GM18508 (cell line): ENCODE data around the gene MEX3C.

Experiments used
- ATAC-seq: cut with Tn5 transposase; IDR thresholded peaks from one replicate; pipeline ENCODE4 v1.9.1; 2021; ENCODE audit warnings: moderate number of reproducible peaks; ENCODE audit not compliant: insufficient read depth, unreplicated experiment

MEX3C gene

GRCh38 chr18:51160646-51161045 lies 36.8 kb downstream of the MEX3C start:
- ATAC-seq = no peak

DNA sequence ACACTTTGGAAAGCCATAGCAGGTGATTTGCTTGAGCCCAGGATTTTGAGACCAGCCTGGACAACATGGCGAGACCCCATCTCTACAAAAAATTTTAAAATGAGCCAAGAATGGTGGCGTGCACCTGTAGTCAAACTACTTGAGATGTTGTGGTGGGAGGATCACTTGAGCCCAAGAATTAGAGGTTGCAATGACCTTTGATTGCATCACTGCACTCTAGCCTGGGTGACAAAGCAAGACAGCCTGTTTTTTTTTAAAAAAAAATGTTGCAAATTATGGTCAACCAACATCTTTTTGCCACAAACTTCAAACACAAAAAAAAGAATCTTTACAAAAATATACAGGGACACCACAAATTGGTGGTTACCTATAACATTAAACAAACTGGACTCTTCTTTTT lies 40.3 kb downstream of the MEX3C start:
- ATAC-seq = no peak

GRCh38 chr18:51154431-51155063 lies 42.9 kb downstream of the MEX3C start:
- no peak for ATAC-seq

DNA sequence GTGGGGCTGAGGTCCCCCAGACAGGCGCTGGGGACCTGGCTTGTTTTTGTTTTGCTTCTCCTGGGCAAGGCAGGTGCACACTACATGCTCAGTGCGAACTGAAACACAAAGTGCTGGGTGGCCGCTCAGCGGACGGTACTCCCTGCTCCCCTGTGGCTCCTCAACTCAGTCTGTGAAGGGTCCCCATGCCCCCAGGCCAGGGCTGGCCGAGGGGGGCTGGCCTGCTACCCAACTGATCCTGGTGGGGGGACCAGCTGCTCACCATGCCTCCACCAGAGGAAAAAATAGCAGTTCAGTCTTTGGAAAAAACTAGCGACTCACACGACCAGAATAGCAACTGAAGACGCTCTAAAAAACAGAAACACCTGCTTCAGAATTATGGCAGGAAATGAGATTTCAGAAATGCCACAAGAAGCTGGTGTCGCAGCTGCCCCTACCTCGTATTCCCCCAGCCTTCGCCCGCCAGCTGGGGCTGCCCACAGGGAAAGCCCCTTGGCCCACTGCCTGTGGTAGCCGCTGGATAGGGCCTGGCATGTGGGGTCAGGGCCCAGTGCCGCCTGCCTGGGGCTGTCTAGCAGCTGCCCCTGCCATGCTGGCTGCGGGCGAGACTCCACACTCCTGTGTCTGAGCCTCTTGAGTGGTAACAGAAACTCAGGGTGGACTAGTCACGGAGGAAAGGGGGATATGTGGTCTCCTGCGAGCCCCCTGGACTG lies 43.7 kb downstream of the MEX3C start:
- peak; percentile 46 for ATAC-seq

DNA sequence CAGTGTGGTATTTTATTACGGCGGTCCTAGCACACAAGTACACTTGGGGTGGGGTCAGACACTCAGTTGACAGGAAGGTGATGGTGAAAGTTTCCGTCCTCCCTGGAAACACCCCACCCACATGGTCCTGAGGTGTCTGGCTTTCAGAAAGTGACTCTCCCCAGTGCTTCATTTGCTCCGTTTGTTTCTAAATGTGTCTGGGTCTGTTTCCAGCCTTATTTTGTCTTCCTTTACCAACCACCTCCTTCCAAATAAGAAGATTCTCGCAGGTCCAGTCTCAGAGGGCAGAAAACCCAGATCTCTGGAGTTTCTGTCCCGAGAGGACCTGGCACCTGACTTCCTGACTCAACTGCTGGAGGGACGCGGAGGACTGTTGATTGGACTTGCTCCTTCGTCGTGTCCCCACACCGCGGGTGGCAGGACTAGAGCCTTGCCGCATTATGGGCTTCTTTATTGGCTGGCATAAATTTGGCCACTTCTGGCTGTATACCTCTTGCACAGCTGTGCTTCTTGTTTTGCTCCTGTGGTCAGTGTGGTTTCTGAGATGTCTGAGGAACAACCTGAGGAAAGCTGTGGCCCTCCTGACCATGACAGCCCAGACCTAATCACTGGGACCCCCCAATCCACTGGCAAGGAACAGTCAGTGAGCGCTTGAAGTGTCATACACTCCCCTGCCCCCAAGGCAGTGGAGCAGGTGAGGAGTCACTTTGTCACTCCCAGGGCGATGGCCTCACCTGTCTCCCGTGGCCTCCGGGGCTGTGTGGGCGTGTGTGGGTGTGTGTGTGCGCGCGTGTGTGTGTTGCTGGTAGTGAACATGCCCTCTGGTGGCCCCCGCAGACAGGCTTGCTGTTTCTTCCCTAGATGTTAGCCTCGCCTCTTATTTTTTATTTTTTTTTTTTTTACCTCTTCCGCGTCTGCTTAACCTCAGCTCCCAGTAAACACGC lies 45.6 kb downstream of the MEX3C start:
- ATAC-seq = no peak

DNA sequence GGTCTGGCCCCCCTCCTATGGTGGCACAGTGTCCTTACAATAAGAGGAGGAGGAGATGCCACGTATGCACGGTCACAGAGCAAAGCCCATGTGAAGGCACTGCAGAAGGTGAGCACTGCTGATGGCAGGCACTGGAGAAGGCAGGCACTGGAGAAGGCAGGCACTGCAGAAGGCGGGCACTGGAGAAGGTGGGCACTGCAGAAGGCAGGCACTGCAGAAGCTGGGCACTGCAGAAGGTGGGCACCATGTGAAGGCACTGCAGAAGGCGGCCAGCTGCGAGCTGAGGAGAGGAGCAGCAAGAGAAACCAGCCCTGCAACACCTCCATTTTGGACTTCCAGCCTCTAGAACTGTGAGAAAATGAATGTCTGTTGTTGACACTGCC lies 46.3 kb downstream of the MEX3C start:
- ATAC-seq = no peak

DNA sequence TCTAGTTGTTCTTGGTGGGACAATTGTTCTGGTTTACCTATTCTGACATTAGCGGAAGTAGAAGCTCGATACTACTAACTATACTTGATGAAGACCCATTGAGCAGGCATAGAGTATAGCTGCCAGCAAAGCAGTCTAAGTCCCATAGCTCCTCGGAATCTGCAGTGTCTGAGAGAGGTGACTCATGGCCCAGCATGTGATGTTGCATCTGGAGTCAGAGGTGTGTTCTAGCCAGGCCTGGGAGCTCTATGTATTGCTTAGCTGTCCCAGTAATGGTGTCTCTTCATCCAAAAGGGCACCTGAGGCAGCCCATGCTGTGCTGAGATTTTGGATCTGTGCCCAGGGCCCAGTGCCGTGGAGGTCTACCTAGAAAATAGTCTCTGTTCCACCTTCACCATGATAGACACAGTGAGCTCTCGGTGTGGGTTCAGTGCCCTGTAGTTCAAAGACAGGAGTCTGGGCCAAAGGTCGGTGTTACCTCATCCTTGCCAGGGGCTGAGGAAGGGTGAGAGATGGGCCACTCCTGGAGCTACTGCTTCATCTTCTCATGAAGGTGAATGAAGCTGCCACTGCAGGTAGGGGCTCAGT lies 47.3 kb downstream of the MEX3C start:
- ATAC-seq = no peak

GRCh38 chr18:51149670-51150069 lies 47.8 kb downstream of the MEX3C start:
- ATAC-seq = no peak

DNA sequence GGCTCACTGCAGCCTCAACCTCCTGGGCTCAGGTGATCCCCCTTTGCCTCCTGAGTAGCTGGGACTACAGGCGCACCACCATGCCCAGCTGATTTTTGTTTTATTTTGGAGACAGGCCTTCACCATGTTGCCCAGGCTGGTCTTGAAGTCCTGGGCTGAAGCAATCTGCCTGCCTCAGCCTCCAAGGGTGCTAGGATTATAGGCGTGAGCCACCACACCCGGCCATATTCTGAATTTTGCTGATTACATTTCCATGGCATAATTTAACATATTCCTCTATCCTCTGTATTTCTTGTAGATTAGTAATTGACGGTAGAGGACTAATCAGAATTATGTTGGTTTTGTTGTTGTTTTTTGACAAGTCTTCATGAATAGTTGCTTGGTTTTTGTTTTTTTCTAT lies 50.6 kb downstream of the MEX3C start:
- no peak for ATAC-seq

GRCh38 chr18:51138936-51139335 lies 58.5 kb downstream of the MEX3C start:
- ATAC-seq = no peak

DNA sequence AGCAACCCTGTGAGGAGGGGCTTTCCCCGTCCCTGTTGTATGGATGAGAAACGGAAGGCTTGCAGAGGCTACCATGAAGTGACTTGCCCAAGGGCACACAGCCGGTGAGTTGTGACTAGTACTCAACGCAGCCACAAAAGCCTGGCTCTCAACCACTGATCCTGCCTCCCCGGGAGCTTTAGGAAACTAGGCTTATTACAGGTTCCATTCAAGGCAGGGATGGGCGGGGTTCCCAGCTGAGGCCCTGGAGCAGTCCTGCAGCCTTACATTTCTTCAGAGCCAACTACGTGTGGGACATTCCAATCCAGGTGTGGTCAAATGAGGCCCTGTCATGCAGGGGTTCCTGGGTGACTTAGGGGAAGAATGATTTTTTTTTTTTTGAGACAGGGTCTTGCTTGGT lies 59.6 kb downstream of the MEX3C start:
- no peak for ATAC-seq

DNA sequence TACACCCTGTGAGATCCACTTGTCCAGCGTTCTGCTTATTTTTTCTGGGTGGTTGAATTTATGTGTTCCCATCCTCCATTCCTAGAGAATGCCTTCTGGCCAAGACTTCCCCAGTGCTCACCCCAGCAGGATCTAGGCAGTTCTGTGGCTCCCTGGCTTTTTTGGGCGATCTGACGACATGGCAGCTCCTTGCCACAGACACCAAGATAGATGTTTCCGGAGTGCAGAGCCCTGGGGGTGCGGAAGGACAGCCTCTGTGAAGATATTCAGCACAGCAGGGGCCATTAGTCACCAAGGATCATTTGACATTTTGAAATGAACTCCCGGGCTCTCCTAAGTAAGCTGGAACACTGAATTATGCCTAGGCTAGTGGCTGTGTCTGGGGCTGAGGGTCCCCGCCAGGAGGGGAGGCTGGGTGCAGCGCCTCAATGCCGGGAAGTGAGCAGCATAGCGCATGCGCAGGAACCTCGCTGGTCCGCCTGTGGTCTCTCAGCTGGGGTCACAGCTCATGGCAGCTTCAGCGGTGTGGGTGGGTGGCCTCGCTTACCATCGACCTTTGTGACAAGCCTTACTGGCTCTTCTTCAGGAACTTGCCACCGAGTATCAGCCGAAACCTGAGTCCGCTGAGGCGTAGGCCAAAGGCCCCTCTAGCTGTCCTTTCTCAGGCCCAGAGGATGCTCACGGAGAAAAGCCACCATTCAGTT lies 60.3 kb downstream of the MEX3C start:
- no peak for ATAC-seq

GRCh38 chr18:51135795-51136194 lies 61.7 kb downstream of the MEX3C start:
- ATAC-seq = no peak

DNA sequence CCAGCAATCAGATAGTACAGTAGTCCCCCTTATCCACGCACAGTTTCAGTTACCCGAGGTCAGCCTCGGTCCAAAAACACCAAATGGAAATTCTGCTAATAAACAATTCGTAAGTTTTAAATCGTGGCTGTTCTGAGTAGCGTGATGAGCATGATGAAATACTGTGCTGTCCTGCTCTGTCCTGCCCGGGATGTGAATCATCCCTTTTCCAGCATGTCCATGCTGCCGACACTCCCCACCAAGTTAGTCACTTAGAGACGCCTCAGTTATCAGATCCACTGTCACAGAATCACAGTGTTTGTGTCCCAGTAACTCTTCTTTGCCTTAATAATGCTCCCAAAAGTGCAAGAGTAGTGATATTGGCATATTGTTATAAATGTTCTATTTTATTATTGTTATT lies 62.1 kb downstream of the MEX3C start:
- ATAC-seq = no peak

DNA sequence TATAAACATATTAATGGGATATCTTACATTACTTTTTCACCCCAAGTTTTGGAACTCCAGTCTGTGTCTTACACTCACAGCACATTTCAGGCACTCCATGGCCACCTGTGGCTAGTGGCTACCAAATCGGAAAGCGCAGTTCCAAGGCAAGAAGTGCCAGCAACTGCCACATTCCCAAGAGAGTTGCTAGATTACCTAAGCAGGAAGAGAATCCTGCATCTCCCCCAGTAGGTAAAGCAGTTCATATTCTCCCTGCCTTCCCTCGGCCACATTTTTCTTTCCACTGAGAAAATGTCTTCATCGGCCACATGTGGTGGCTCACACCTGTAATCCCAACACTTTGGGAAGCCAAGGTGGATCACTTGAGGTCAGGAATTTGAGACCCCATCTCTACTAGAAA lies 62.8 kb downstream of the MEX3C start:
- ATAC-seq = no peak

GRCh38 chr18:51133580-51134160 lies 63.8 kb downstream of the MEX3C start:
- ATAC-seq = no peak

DNA sequence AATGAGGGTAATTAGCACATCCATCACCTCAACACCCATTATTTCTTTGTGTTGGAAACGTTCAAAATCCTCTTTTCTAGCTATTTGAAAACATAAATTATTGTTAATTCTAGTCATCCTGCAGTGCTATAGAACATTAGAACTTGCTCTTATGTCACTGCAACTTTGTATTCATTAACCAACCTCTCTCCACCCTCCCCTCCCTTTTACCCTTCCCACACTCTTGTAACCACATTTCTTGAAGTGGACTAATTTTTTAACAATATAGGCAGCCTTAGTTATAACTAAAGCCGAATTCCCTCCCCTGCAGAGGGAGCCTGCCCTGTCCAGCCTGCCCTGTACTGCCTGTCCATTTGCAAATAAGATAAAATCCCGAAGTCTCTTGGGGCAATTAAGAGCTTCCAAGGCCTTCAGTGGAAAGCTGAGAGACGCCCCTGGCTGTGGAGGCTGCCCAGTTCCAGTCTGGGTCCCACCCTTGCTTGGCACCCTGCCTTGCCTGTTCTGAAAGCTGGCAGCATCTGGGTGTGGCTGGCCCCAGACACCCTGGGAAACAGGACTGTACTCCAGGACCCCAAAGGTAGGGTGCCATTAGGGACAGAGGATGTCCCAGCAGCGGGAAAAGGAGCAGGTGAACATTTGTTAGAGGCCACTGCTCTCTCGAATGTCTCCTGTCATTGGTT lies 65.1 kb downstream of the MEX3C start:
- ATAC-seq = no peak

GRCh38 chr18:51128533-51128932 lies 68.9 kb downstream of the MEX3C start:
- ATAC-seq = no peak

GRCh38 chr18:51127664-51128063 lies 69.8 kb downstream of the MEX3C start:
- no peak for ATAC-seq
